CD4-positive, alpha-beta T cell treated with Interleukin-2 at 100 ng/mL for 4 hours (primary cell): ENCODE results near the gene MAPK8.
"Not testable (repeated sequence)": the region's sequence is repeated elsewhere in the genome, so short reads cannot be mapped to it uniquely, and the experiment has no call there.

Source experiments
- DNase-seq: peaks from one replicate; pipeline ENCODE4 v3.0.0-alpha.2; 2020; ENCODE audit warnings: low spot score

Gene MAPK8

DNA sequence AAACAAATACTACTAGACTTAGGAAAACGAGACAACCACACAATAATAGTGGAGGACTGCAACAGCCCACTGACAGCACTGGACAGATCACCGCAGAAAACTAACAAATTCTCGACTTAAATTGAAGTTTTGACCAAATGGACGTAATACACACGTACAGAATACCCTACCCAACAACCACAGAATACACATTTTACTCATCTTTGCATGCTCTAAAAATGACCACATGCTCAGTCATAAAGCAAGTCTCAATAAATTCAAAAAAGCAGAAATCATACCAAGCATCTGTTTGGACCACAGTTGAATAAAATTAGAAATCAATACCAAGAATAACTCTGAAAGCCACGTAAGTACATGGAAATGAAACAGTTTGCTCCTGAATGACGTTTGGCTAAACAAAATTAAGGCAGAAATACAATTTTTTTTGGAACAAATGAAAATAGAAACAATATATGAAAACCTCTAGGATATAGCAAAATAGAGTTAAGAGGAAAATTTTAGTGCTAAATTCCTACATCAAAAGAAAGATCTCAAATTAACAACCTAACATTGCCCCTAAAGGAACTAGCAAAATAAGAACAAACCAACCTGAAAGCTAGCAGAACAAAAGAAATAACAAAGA, 30.6 kb downstream of the MAPK8 start:
- DNase-seq, result no peak

DNA sequence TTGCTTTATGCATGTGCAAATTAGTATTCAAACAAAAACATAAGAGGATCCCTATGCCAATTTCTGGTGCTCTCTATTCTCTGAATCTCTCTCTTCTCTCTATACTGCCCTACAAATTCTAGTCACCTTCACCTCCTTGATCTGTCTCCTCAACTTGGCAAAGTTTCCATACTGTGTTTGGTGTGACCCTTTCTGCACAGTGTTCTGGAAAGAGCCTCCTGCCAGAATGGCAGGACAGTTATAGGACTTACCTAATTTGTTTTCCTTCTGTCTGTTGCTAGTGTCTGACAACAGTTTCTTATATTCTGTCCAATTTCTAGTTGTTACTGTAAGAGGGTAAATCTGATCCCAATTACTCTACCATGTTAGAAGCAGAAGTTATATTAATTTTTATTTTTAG, 34.3 kb downstream of the MAPK8 start:
- no peak for DNase-seq

DNA sequence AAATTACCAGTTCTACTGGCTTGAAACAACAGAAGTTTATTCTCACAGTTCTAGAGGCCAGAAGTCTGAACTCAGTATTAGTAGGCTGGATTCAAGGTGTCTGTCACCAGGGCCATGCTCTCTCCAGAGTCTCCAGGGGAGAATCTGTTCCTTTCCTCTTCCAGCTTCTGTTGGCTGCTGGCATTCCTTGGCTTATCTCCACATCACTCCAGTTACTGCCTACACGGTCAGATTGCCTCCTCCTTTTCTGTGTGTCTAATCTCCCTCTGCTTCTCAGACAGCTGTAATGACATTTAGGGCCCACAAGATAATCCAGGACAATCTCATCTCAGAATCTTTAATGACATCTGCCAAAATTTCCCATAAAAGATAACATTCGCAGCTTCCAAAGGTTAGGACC, 36.6 kb downstream of the MAPK8 start:
- DNase-seq, result no peak

DNA sequence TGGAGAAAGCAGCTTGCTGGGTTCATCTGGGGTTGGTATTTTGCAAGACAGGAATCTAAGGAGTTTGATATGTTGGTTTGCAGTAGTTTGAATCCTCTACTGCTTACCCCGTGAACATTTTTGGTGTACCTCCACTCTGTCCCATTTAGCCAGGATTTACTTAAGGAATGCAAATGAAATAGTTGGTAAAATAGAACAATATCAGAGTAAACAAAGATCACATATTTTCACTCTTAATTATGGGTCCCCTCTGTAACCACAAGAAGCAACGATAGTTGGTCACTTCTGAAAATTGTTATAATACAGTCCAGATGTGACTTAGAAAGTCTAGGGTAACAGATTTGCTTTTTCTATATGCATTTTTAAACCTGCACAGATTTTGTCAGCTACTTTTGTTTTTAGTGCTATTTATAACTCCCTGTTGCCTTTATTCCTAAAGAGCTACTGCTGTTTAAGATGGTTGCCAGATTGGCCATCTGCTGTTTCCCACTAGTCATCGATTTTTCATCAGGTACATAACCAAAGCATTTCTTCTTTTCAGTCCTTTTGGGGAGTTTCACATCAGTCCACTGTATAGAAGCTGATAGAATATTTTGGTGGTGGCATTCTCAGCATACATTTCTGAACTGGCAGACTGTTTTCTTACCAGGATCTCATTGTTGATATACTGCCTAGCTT, 37.6 kb downstream of the MAPK8 start:
- no peak for DNase-seq

DNA sequence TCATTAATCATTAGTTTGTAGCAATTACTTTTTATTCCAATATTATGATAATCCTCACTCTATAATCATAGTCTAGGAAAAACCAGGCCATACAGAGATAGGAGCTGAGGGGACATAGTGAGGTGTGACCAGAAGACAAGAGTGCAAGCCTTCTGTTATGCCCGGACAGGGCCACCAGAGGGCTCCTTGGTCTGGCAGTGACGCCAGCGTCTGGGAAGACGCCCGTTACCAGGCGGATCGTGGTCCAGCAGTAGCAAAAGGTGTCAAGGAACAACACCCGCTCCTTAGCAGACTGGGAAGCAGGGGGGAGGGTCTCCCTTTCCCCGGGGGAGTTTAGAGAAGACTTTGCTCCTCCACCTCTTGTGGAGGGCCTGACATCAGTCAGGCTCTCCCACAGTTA, 39.8 kb downstream of the MAPK8 start:
- DNase-seq, result not testable (repeated sequence)

DNA sequence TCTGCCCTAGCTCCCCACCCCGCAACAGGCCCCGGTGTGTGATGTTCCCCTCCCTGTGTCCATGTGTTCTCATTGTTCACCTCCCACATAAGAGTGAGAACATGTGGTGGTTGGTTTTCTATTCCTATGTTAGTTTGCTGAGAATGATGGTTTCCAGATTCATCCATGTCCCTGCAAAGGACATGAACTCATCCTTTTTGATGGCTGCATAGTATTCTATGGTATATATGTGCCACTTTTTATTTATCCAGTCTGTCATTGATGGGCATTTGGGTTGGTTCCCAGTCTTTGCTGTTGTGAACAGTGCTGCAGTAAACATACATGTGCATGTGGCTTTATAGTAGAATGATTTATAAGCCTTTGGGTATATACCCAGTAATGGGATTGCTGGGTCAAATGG, 41.1 kb downstream of the MAPK8 start:
- not testable (repeated sequence) for DNase-seq

DNA sequence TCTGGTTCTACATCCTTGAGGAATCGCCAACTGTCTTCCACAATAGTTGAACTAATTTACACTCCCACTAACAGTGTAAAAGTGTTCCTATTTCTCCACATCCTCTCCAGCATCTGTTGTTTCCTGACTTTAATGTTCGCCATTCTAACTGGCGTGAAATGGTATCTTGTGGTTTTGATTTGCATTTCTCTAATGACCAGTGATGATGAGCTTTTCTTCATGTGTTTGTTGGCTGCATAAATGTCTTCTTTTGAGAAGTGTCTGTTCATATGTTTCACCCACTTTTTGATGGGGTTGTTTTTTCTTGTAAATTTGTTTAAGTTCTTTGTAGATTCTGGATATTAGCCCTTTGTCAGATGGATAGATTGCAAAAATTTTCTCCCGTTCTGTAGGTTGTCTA, 41.5 kb downstream of the MAPK8 start:
- not testable (repeated sequence) for DNase-seq

DNA sequence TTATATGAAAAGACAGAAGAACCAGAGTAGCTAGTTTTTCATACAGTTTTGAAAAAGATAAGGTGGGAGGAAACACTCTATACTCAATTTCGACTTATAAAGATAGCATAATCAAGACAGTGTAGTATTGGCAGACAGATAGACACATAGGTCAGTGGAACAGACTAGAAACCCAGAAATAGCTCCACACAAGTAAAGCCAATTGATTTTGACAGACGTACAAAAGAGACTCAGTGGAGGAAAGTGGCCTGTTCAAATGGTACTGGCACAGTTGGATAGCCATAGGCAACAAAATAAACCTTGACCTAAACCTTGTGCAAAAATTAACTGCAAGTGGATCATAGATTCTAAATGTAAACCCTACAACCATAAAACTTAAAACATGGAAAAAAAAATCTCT, 46.8 kb downstream of the MAPK8 start:
- no peak for DNase-seq

DNA sequence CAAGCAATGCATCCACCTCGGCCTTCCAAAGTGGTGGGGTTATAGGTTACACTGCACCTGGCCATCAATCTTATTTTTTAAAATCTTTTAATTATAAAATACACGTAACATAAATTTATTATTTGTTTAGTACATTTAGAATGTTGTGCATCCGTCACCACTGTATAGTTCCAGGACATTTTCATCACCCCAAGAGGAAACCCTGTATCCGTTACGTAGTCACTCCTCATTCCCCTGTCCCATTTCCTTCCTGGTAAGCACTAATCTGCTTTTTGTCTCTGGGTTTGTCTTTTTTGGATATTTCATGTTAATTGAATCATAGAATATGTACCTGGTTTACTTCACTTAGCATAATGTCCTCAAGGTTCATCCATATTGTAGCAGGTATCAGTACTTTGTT, 51.2 kb downstream of the MAPK8 start:
- DNase-seq, result no peak

DNA sequence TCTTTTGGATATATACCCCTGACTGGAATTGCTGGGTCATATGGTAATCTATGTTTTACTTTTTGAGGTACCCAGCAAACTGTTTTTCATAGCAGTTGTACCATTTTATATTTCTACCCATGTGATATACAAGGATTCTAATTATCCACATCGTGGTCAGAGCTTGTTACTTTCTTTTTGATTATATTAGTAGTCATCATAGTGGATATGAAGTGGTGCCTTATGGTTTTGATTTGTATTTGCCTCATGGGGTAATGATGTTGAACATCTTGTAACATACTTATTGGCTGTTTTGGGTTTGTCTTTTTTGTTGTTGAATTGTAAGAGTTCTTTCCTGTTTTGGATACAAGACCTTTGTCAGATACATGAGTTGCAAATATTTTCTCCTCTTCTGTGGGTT, 51.7 kb downstream of the MAPK8 start:
- DNase-seq, result no peak

DNA sequence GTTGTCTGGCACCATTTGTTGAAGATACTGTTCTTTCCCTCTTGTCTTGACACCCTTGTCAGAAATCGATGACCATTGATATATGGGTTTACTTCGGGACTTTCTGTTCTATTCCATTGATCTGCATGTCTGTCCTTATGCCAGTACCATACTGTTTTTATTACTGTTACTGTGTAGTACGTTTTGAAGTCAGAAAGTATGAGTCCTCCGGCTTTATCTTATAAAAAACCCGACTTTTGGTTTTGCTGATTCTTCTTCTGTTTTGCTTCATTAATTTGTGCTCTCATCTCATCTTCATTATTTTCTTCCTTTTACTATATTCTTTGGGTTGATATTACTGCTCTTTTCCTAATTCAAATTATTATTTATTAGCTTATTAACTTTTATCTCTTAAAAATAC, 52.4 kb downstream of the MAPK8 start:
- no peak for DNase-seq

DNA sequence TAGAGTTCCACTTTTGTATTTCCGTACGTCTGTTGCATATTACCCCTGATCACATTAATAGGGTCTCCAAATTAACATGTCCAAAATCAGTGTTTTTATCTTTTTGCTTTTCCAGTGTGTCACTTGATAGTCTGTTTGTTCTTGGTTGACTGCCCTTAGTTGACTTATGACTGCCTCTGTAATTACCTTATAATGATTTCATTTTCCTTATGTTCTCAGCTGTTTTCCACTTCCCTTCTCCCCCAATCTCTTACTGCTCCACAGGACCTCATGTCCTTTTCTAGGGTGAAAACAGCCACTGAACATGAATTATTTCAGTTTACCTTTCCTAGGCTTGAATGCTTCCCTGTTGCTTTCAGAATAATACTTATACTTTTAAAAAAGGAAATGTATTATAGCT, 54.7 kb downstream of the MAPK8 start:
- no peak for DNase-seq

DNA sequence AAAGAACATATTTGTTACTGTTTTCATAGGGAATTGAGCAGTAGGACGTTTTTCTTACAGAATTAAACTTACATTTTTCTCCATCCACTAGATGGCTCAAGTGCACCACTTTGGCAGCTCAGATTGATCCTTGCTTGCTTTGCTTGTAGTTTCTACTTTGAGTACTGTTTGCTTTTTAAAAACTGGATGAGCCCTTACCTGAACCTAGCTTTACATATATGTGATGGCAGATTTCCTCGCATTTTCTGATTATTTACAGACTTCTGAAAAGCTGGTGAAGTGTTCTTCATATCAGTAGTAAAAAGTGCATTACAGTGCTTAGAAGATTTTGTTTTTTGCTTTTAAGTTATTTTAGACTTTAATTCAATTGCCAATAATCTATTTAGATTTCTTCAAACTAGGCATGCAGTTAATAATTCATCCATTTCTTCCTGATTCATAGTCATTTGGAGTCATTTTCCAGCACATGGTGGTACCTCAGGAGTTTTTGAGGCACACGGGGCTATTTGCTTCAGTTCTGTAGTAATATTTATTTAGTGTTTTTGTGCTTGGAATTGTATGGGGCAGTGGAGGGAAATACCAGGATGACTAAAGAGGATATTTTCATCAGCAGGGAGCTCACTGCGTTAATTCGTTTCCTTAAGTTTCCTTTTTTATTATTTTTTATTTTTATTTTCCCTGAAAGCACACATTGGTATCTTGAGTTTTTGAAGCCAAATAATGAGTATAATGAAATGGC, 57.3 kb downstream of the MAPK8 start:
- DNase-seq, result peak; percentile 44

DNA sequence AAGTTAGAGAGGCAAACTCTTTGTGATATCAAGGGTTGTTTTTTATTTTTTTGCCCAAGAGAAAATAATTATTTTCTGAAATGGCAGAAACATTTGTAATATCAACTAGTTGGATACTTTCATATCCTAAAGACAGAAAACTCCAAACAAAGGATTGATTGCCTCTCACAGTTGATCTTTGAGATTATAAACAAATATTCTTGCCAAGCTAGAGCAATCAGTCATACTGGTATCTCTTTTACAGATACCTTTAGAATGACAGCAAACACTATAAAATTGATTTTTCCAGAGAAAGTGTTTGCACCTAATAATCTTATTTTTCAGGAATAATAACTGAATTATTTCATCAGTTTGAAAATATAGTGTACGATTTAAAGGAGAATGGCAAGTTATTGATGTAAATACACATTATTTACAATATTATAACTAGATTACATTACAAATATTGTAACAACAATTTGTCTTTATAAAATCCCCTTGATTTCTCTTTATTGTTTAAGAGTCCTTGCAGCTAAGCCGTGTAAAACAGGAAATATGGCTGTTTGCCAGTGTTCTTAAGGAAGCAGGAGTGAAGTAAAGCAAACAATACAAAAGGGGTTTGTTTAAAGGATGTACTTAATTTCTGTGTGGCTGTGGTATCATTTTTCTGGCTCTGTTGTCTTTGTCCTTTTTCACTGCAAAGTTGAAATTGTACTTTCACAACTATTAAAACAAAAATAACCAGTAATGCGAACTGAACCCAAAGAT, 58.4 kb downstream of the MAPK8 start:
- DNase-seq, result no peak

DNA sequence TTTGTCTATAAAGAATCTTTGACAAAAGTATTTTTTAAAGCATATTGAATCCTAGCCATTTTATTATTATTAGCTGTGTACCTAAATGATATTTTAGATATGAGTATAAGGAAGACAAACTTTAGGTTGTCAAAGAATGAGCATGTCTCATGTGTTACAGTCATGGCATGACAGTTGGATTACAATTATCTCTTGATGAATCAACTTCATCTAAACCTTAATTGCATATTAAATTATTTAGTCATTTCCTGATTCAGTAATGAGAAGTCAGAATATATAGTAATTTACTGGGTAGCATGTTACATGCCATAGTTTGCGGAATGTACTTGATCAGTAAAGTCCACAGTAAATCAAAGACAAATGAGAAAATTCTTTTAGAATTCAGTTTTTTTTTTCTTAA, 59.2 kb downstream of the MAPK8 start:
- no peak for DNase-seq

DNA sequence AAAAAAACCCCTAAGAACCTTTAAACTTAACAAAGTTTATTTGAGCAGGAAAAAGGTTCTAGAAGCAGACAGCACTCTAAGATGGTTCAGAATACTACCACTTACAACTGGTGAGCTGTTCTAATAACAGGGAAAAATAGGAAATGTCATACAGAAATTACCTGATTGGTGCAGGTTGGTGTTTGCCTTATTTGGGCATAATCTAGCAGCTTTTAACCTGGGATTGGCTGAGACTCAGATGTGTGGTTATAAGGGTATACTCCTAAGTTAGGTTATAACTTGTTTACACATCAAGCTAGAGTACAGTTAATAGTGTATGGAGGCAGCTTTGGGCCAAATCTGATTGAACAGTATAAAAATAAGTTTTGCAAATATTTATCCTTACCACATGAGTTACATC, 59.8 kb downstream of the MAPK8 start:
- no peak for DNase-seq

DNA sequence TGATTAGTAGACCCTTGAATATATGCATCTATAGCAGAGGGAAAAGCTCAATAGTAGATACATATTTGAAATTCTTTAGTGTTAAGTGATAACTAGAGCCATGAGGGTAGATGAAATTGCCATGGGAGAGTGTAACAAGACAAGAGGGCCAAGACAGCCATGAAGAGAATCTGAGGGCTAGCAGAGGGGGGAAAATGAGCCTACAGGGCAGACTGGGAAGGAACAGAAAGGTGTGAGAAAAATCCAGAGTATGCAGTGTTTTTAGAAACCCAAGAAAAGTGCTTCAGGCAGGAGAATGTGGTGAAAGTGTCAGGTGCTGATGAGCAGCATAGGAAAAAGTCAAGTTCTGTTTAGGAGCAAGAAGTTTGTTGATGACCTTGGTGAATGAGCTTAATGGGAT, 63.0 kb downstream of the MAPK8 start:
- DNase-seq, result no peak

DNA sequence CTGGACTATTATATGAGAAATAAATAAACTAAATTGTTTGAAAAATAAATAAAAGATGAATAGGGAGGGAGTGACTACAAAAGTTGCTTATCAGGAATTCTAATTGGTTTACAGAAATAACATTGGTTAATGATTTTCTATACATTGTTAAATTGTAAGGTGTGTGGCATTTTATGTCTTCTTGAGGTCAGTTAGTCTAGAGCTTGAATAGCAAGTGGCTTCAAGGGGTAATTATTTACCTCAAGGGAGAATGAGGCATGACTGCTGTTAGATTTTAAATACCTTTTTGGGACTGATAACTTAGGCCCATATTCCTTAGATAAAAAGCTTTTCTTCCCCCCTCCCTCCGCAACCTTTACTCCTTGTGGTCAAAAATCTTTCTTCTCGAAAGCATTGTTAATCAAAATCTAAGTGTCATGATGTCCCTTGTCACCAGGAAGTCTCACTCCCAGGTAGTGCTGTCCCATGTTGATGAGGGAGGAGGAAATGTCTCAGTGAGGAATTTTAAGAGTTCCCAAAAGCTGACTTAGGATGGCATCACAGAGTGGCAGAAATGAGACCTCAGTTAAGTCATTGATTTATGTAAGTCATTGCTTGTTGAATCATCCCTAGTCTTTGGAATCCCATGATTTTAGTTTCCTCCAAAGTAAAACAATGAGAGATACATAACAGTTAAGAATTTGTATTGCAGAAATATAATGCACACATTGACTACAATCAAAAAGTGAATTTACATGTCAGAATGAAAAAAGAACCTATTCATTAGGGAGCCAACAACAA, 71.5 kb downstream of the MAPK8 start:
- no peak for DNase-seq

DNA sequence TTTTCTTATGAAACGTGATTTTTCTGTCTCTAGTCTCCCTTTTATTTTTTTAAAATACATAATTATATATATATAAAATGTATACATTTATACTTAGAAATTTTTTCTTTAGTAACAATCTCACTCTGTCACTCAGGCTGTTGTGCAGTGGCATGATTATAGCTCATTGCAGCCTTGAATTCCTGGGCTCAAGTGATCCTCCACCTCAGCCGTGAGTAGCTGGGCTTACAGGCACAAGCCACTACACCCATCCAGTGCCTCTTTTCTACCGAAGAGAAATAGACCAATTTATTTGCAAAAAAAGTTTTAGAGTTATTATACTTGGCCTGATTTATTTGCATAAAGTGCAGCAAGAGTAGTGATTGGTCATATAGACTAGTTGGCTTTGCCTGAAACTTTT, 72.2 kb downstream of the MAPK8 start:
- no peak for DNase-seq

DNA sequence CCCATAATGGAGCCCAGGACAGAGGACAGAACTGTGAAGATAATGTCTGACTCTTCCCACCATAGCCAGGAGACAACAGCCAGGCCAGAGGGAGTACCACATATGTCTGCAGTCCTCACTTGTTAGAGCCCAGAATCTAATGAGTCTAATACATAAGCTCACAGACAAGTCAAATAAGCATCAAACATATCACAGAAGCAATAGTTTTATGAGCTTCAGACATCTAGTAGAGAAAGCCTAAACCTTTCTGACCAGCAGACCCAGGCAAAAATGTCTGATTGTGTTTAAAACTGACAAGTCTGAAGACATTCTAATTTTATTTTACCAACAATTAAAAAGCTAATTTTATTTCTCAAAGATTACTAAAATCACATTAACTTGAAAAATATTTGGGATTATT, 75.5 kb downstream of the MAPK8 start:
- no peak for DNase-seq

DNA sequence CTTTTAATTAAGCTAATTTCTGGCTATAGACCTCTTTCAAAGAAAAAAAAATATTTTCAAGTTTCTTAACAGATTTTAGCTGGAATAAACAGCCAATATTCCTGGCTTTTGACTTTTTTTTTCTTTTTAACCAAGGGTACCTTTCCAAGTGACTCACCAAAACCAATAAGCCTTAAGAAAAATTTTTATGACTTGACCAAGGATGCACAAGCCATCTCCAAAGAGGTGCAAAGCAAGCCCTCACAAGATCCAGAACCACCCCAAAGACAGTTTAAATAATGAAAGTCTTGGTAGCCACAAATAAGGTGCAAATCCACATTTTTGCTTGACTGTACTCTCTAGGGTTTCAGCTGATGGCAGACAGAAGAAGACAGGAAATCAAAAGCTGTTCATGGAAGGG, 76.5 kb downstream of the MAPK8 start:
- no peak for DNase-seq

DNA sequence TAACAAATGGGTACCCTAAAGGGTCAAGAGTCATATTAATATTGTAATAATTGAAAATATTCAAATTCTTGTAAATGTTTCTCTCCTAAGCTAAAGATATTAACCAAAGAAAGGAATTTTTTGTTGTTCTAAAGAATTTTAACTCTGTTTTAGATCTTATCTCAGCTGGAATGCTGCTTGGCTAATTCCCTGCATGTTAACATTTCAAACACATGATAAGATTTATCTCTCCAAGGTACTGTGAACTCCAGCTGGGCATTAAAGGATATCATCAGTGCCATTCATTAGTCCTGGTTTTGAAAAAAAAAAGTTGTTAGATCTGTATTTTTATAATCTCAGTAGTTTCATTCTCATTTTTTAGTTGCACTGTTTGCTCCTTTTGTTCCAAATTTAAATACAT, 76.9 kb downstream of the MAPK8 start:
- DNase-seq, result no peak
